Naive thymus-derived CD4-positive, alpha-beta T cell (primary cell): Measurements from ENCODE around the gene MPG. TPM values are rescaled to one million over a fixed set of nuclear protein-coding genes. Genes with fewer than 3 reads are reported as not detected.
A peak's percentile ranks its signal among the peaks of the same experiment; 100 is the strongest.

ENCODE experiments used
- ATAC-seq: fragments of 150-1000 bp; cut with Tn5 transposase; 2 replicates; pipeline ENCODE4 v1.10.0; 2021; ENCODE audit warnings: mild to moderate bottlenecking, moderate library complexity
- CTCF ChIA-PET: fragments of 350-600 bp; sonication (Branson Sonifier 250); formaldehyde crosslinking; loops from one replicate; lab custom pipeline; 2021; ENCODE audit warnings: antibody characterized with exemption; lab: Charles Lee
- POLR2A ChIA-PET: fragments of 350-600 bp; sonication (Branson Sonifier 250); formaldehyde crosslinking; loops from one replicate; lab custom pipeline; 2021; ENCODE audit warnings: antibody characterized with exemption, inconsistent platforms; lab: Charles Lee
- DNase-seq, 9 donors: peaks; one replicate each; pipeline versions ENCODE4 v3.0.0 to v3.0.0-alpha.2; 2020 to 2022; ENCODE audit warnings: mixed read lengths in 1 of 9
- H3K27ac ChIP-seq: one replicate; pipeline ENCODE4 v1.7.0; 2013; ENCODE audit warnings: mild to moderate bottlenecking, low read depth, low read length, moderate library complexity
- H3K27me3 ChIP-seq, 2 donors: one replicate each; pipeline ENCODE4 v1.7.0; 2013; ENCODE audit warnings: low read length in 2 of 2, mild to moderate bottlenecking in 2 of 2, moderate library complexity in 2 of 2; ENCODE audit not compliant: control insufficient read depth in 2 of 2, insufficient read depth in 2 of 2
- H3K36me3 ChIP-seq, 3 experiments: 1 replicate in 2 of 3; 2 replicates in 1 of 3; pipeline ENCODE4 v1.7.0; 2013; ENCODE audit warnings: low read length in 3 of 3, mild to moderate bottlenecking in 3 of 3, moderate library complexity in 1 of 3; ENCODE audit not compliant: insufficient read depth in 3 of 3, control insufficient read depth in 2 of 3
- H3K4me1 ChIP-seq, 2 donors: one replicate each; pipeline ENCODE4 v1.7.0; 2013; ENCODE audit warnings: low read length in 2 of 2, mild to moderate bottlenecking in 2 of 2, moderate library complexity in 1 of 2; ENCODE audit not compliant: control insufficient read depth in 2 of 2, insufficient read depth in 2 of 2
- H3K4me3 ChIP-seq: 2 replicates; pipeline ENCODE4 v1.7.0; 2013; ENCODE audit warnings: mild to moderate bottlenecking, low read length
- H3K9me3 ChIP-seq, 3 experiments: 1 replicate in 2 of 3; 2 replicates in 1 of 3; pipeline ENCODE4 v1.7.0; 2013; ENCODE audit warnings: low read length in 3 of 3; ENCODE audit not compliant: control insufficient read depth in 2 of 3
- H3K27ac Mint-ChIP-seq, 9 donors: one replicate each; pipeline ENCODE4 v1.8.0; 2020 to 2022; ENCODE audit warnings: mixed read lengths in 9 of 9, mild to moderate bottlenecking in 8 of 9, moderate library complexity in 5 of 9, inconsistent platforms in 2 of 9
- H3K27me3 Mint-ChIP-seq, 5 donors: one replicate each; pipeline ENCODE4 v1.8.0; 2021 to 2022; ENCODE audit warnings: mixed read lengths in 5 of 5, mild to moderate bottlenecking in 1 of 5
- H3K36me3 Mint-ChIP-seq, 5 donors: one replicate each; pipeline ENCODE4 v1.8.0; 2020 to 2022; ENCODE audit warnings: mixed read lengths in 5 of 5, mild to moderate bottlenecking in 3 of 5, inconsistent platforms in 1 of 5
- H3K4me1 Mint-ChIP-seq, 7 donors: one replicate each; pipeline ENCODE4 v1.8.0; 2020 to 2022; ENCODE audit warnings: mixed read lengths in 7 of 7, mild to moderate bottlenecking in 3 of 7, inconsistent platforms in 1 of 7
- H3K4me3 Mint-ChIP-seq, 10 donors: one replicate each; pipeline ENCODE4 v1.8.0; 2020 to 2022; ENCODE audit warnings: mild to moderate bottlenecking in 10 of 10, mixed read lengths in 10 of 10, moderate library complexity in 6 of 10, inconsistent platforms in 2 of 10
- H3K9me3 Mint-ChIP-seq, 11 donors: one replicate each; pipeline ENCODE4 v1.8.0; 2020 to 2022; ENCODE audit warnings: mixed read lengths in 11 of 11, mild to moderate bottlenecking in 4 of 11, inconsistent platforms in 1 of 11, moderate library complexity in 1 of 11
- intact Hi-C, 2 donors: fragments of 100-400 bp; cut with micrococcal nuclease; formaldehyde crosslinking; loops; one replicate each; pipeline ENCODE4 v1.15.1; 2023
- polyA plus RNA-seq, 2 donors: library from polyadenylated mRNA; unstranded; fragments of 300-500 nt; fragmentation: Illumina TruSeq; gene quantifications; one replicate each; pipeline ENCODE4 v1.2.3, GENCODE V29; 2021
- total RNA-seq, 6 experiments: library from RNA in 5 of 6; stranded (reverse) in 5 of 6; gene quantifications; 1 replicate in 5 of 6; 2 replicates in 1 of 6; pipeline ENCODE4 v1.2.3 and lab custom pipeline; 2021 to 2026

Gene MPG
- total and polyA plus RNA-seq, 7 experiments from 2014 or later, result 17.5 to 59.5 (median 25.7) TPM

DNA sequence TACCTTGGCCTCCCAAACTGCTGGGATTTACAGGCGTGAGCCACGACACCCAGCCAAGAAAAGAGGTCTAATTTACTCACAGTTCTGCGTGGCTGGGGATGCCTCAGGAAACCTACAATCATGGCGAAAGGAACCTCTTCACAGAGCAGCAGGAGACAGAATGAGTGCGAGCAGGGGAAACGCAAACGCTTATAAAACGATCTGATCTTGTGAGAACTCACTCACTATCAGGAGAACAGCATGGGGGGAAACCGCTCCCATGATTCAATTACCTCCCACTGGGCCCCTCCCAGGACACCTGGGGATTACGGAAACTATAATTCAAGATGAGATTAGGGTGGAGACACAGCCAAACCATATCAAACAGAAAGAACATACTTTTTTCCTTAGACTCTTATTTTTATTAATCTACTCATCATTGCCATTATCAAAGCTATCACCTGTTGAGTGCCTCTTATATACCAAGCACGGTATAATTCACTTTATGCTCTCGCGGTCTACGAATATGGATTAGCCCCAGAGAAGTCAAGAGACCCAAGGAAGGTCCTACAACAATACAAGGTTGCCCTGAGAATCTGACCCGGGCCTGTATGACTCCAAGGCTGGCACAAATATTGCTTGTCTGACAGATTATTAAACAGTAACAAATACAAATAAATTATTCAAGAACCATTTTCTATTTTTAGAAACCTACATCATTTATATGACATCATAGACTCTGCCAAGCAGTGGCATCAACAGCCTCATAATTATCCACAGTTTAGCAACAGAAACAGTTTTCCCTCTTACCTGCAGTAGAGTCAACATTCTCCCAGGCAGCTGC is 27.0 kb upstream of the MPG start:
- DNase-seq (no peak), ATAC-seq (no peak)
- Histone ChIP-seq H3K4me1 (peaks cover 9 to 11% of the 10 kb centered on the region in 2 donors), H3K4me3 (no peak overlapping the region), H3K27ac (no peak overlapping the region), H3K9me3 (no peaks in the 10 kb centered on the region), H3K27me3 (no peaks in the 10 kb centered on the region), H3K36me3 (peaks cover 0 to 29% (median 5%) of the 10 kb centered on the region in 3 experiments)
- POLR2A ChIA-PET, result interaction anchor here (1.4 kb wide), 1 partner anchor 9 kb away, joined by 3 read pairs; no protein-coding TSS in a partner anchor
- no peaks in the 10 kb centered on the region for H3K27me3 Mint-ChIP-seq
- intact Hi-C loops, result no loop called here
- H3K4me3 Mint-ChIP-seq, result peak overlapping the region; percentile 36 to 100 (median 66)
- H3K27ac Mint-ChIP-seq, result peak overlapping the region in 6 of 9 donors; percentile 14 to 46 (median 32)
- H3K4me1 Mint-ChIP-seq, result peaks cover 23 to 48% (median 36%) of the 10 kb centered on the region in 7 donors
- H3K36me3 Mint-ChIP-seq, result peaks cover 0 to 24% (median 12%) of the 10 kb centered on the region in 5 donors
- CTCF ChIA-PET, result no interaction called here
- no peaks in the 10 kb centered on the region for H3K9me3 Mint-ChIP-seq

DNA sequence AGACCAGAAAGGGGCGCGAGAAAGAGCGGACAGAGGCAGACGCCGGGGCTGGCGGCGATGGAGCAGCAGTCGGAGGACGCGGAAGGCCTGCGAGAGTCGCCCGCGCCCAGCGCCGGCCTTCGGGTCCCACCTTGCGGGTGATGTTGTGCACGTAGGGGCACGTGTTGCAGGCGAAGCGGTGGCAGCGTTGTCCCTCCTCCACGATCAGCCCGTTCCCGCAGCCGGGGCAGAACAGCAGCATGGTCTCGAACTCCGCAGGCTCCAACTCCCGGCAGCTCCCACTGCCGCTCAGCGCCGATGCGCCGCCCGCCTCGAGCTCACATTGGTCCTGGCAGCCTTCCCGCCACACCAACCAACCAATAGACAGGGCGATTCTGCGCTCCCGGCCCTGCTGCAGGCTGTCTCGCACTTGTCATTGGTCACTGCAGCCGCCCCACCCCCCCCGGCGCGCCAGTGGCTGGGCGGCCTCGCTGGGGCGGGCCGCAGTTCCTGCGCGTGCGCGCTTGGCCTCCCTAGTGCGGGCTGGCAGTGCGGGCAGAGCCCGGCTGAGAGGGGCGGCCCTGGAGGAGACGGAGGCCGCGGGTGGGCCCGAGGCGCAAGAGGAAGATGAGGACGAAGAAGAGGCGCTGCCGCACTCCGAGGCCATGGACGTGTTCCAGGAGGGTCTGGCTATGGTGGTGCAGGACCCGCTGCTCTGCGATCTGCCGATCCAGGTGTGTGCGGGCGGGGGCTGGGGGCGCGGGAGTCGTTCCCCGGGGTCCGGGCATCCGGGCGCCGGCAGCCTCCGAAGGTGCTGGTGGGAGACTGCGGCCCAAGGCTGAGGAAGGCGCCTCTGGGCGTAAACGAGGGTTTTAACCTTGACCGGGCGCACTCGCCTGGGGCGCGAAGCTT is 24.4 kb upstream of the MPG start, which contains the start of the genes POLR3K and SNRNP25:
POLR3K (minus strand) TSS at position 263 of the 891 bp plus-strand sequence; CDS start at position 241, 22 bp downstream.
SNRNP25 (plus strand) TSS at position 483 of the 891 bp plus-strand sequence; CDS start at position 672, 189 bp downstream.
- Mint-ChIP-seq H3K36me3 (peaks cover 4 to 13% (median 6%) of the 10 kb centered on the region in 5 donors), H3K27ac (peak within 1 kb of the TSS; percentile 66 to 95 (median 92)), H3K4me1 (peaks cover 22 to 45% (median 36%) of the 10 kb centered on the region in 7 donors), H3K27me3 (no peaks in the 10 kb centered on the region), H3K4me3 (peak within 1 kb of the TSS; percentile 89 to 100 (median 98)), H3K9me3 (no peaks in the 10 kb centered on the region)
- POLR2A ChIA-PET, result interaction anchor here (0.6 to 1.5 kb wide), 4 partner anchors 9 to 831 kb away, joined by 3 to 4 read pairs (median 3); no protein-coding TSS in a partner anchor
- CTCF ChIA-PET, result interaction anchor here (0.6 to 0.7 kb wide), 2 partner anchors 12 to 46 kb away, joined by 3 to 4 read pairs; no protein-coding TSS in a partner anchor
- no peaks in the 10 kb centered on the region for H3K27me3 ChIP-seq
- DNase-seq (peak; percentile 90 to 98 (median 96)), ATAC-seq (peak; percentile 98)
- intact Hi-C loops, result loop anchor here (1.0 kb wide), 3 partner anchors 25 to 299 kb away; partner anchors contain the start of genes MPG (in 2 of the 2), AXIN1 (in 1 of the 2) and NPRL3 (in 1 of the 2)
- H3K9me3 ChIP-seq, result no peaks in the 10 kb centered on the region
- H3K4me1 ChIP-seq, result peaks cover 9 to 11% of the 10 kb centered on the region in 2 donors
- H3K36me3 ChIP-seq, result peaks cover 0 to 28% (median 5%) of the 10 kb centered on the region in 3 experiments
- H3K27ac ChIP-seq, result peak within 1 kb of the TSS; percentile 73
- H3K4me3 ChIP-seq, result peak within 1 kb of the TSS; percentile 96

DNA sequence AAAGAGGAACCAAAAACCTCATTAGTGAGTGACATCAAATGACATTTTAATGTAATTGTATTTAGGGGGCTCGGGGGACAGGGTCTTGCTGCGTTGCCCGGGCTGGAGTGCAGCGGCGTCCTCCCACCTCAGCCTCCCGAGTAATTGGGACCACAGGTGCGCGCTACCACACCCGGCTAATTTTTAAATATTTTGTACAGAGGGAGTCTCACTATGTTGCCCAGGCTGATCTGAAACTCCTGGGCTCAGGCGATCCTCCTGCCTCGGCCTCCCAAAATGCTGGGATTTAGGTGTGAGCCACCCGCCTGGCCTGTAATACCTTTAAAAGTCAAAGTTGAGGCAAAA is 23.8 kb upstream of the MPG start:
- no peaks in the 10 kb centered on the region for H3K27me3 Mint-ChIP-seq
- H3K4me1 ChIP-seq, result peaks cover 9 to 11% of the 10 kb centered on the region in 2 donors
- no peaks in the 10 kb centered on the region for H3K9me3 Mint-ChIP-seq
- peak overlapping the region; percentile 73 for H3K27ac ChIP-seq
- peaks cover 20 to 45% (median 36%) of the 10 kb centered on the region in 7 donors for H3K4me1 Mint-ChIP-seq
- H3K4me3 Mint-ChIP-seq, result peak overlapping the region; percentile 89 to 100 (median 98)
- no peak for ATAC-seq
- intact Hi-C loops, result no loop called here
- no peak for DNase-seq
- H3K36me3 ChIP-seq, result peaks cover 0 to 28% (median 5%) of the 10 kb centered on the region in 3 experiments
- H3K27ac Mint-ChIP-seq, result peak overlapping the region in 7 of 9 donors; percentile 43 to 93 (median 66)
- POLR2A ChIA-PET, result interaction anchor here (0.6 to 1.1 kb wide), 2 partner anchors 43 to 830 kb away, joined by 3 read pairs; no protein-coding TSS in a partner anchor
- CTCF ChIA-PET, result interaction anchor here (0.6 kb wide), 1 partner anchor 46 kb away, joined by 3 read pairs; no protein-coding TSS in a partner anchor
- no peaks in the 10 kb centered on the region for H3K9me3 ChIP-seq
- peak overlapping the region; percentile 96 for H3K4me3 ChIP-seq
- H3K36me3 Mint-ChIP-seq, result peaks cover 4 to 13% (median 6%) of the 10 kb centered on the region in 5 donors
- H3K27me3 ChIP-seq, result no peaks in the 10 kb centered on the region

- H3K4me1 Mint-ChIP-seq, result peaks cover 15 to 38% (median 31%) of the 10 kb centered on the region in 7 donors
- peak overlapping the region in 7 of 10 donors; percentile 40 to 100 (median 45) for H3K4me3 Mint-ChIP-seq
- intact Hi-C loops, result no loop called here
- H3K27me3 Mint-ChIP-seq, result no peaks in the 10 kb centered on the region
- Histone ChIP-seq H3K9me3 (no peaks in the 10 kb centered on the region), H3K27ac (no peak overlapping the region), H3K36me3 (peaks cover 0 to 22% (median 2%) of the 10 kb centered on the region in 3 experiments), H3K4me1 (peaks cover 9 to 11% of the 10 kb centered on the region in 2 donors), H3K27me3 (no peaks in the 10 kb centered on the region), H3K4me3 (no peak overlapping the region)
- DNase-seq (no peak), ATAC-seq (no peak)
- CTCF ChIA-PET, result interaction anchor here (1.5 kb wide), 1 partner anchor 41 kb away, joined by 3 read pairs; no protein-coding TSS in a partner anchor
- H3K27ac Mint-ChIP-seq, result peak overlapping the region in 1 of 9 donors; percentile 3
- H3K9me3 Mint-ChIP-seq, result no peaks in the 10 kb centered on the region
- peaks cover 0 to 11% (median 5%) of the 10 kb centered on the region in 5 donors for H3K36me3 Mint-ChIP-seq
- POLR2A ChIA-PET, result no interaction called here
Measured at GRCh38 chr16:55571-56136, 22.4 kb upstream of the MPG start.

- POLR2A ChIA-PET, result no interaction called here
- no peaks in the 10 kb centered on the region for H3K9me3 ChIP-seq
- H3K36me3 Mint-ChIP-seq, result peaks cover 0 to 5% (median 2%) of the 10 kb centered on the region in 5 donors
- peaks cover 2 to 11% of the 10 kb centered on the region in 2 donors for H3K4me1 ChIP-seq
- H3K9me3 Mint-ChIP-seq, result no peaks in the 10 kb centered on the region
- H3K27ac Mint-ChIP-seq, result peak overlapping the region in 1 of 9 donors; percentile 3
- peak overlapping the region in 5 of 10 donors; percentile 40 to 82 (median 42) for H3K4me3 Mint-ChIP-seq
- H3K27ac ChIP-seq, result no peak overlapping the region
- intact Hi-C loops, result no loop called here
- ATAC-seq, result no peak
- H3K36me3 ChIP-seq, result peaks cover 0 to 16% (median 0%) of the 10 kb centered on the region in 3 experiments
- no peak overlapping the region for H3K4me3 ChIP-seq
- DNase-seq, result no peak
- H3K4me1 Mint-ChIP-seq, result peaks cover 8 to 31% (median 23%) of the 10 kb centered on the region in 7 donors
- CTCF ChIA-PET, result interaction anchor here (1.1 to 1.5 kb wide), 2 partner anchors 9 to 40 kb away, joined by 3 read pairs; no protein-coding TSS in a partner anchor
- H3K27me3 Mint-ChIP-seq, result no peaks in the 10 kb centered on the region
- H3K27me3 ChIP-seq, result no peaks in the 10 kb centered on the region
Measured at GRCh38 chr16:56231-56927, 21.6 kb upstream of the MPG start.
